ENCODE measurements around the gene MGMT.

MGMT gene

DNA sequence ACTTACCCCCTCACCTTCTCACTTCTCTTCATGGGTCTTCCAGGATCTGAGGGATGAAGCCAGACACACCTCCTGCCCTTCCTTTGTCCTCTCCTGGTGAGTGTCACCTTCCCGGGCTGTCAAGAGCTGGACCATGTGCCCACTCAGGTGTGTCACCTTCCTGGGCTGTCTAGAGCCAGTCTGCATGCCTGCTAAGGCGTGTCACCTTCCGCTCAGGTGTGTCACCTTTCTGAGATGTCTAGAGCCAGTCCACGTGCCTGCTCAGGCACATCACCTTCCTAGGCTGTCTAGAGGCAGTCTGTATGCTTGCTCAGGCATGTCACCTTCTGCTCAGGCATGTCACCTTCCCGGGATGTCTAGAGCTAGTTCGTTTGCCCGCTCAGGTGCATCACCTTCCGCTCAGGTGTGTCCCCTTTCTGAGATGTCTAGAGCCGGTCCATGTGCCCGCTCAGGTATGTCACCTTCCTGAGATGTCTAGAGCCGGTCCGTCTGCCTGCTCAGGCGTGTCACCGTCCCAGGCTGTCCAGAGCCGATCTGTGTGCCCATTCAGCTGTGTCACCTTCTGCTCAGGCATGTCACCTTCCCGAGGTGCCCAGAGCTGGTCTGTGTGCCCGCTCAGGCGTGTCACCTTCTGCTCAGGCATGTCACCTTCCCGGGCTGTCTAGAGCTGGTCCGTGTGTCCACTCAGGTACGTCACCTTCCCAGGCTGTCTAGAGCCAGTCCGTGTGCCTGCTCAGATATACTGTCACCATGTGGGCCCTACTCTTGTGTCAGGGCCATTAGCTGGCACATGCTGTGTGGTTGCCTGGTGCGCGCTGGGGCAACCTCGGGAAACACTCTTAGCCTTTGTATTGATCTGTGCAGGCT is 251.7 kb downstream of the MGMT start:
- no peak for DNase-seq

GRCh38 chr10:129719415-129719739 is 252.3 kb downstream of the MGMT start:
- no peak for DNase-seq

- DNase-seq = no peak
Observed at GRCh38 chr10:129719889-129720590, 253.0 kb downstream of the MGMT start.

DNA sequence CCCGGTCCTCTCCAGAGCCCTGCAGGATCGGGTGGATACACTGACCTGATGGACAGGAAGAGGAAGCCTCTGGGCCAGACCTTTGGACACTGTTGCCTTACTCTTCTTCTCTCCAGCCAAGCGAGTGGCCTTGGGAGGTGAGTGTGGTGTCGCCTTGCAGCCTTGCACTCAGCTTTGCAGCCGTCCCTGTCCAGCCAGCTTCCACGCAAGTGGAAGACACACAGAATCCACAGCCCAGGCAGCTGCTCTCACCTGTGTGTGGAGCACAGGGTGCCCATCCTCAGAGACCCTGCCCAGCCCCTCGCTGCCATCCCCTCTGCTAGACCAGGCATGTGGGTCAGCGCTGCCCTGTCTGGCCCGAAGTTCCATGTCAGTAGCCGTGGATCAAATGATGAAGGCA is 258.0 kb downstream of the MGMT start:
- no peak for DNase-seq

DNA sequence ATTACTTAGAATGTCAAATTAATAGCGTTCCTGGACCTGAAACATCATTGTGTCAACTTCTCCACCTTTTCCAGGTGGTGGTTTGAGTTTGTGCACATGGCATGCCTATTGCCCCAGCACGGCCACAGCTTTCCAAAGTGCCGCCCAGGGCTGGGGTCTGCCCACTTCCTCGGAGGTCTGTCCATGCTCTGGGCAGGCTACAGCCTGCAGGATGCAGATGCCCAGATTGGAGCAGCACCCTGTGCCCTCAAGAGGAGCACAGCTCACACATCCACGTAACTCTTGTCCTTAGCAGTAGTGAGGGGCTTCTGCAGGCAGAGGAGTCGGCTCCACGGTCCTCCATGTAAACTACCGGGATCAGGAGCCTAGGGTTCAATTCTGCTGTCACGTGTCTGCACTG is 258.4 kb downstream of the MGMT start:
- DNase-seq = no peak

DNA sequence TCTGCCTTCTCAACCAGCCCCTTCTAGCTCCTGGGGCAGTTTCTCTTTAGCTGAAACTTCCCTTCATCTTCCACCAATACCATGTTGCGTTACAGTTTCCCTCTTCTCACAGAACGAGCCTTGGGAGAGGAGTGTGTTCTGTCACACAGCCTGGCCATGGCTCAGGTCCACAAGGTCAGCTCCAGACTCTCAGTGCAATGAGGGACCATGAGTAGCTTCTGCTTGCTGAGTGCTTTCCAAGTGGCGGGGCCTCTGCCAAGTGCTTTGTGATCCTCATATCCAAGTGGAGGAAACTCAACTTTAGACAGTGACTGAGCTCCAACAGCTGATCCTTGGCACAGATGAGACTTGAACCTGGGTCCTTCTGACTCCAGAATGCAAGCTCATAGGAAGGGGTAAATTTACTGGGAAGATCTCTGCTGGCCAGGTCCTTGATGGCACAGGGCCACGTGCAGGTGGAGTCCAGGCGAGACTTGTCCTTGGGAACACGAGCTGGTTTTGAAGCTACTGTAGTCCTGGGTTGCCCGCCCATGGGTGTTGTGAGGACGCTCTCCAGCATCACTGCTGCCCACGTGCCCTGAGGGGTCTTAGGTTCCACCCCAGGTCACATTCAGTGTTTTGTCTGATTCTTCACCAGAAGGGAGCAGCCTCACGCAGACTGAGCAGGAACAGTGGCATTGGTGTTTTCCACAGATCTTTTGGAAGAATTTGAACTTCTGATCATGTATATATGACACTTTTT is 259.0 kb downstream of the MGMT start:
- no peak for DNase-seq

DNA sequence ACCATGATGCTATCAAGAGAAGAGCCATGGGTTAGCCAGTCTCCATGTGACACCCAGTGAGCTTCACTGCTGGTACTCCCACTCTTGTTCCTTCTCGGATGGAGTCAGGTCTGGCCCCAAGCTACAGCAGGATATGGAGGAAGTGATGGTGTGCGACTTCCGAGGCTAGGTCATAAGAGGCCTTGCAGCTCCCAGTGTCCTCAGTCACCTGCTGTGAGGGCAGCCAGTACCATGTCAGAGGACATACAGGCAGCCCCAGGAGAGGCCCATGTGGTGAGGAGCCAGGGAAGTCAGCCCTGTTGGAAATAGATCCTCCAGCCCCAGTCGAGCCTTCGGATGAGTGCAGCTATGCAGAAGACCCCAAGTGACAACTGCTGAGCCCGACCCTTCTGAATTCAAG is 260.0 kb downstream of the MGMT start:
- no peak for DNase-seq

GRCh38 chr10:129727495-129727894 is 260.5 kb downstream of the MGMT start:
- DNase-seq = no peak

GRCh38 chr10:129728246-129728820 is 261.3 kb downstream of the MGMT start:
- no peak for DNase-seq

DNA sequence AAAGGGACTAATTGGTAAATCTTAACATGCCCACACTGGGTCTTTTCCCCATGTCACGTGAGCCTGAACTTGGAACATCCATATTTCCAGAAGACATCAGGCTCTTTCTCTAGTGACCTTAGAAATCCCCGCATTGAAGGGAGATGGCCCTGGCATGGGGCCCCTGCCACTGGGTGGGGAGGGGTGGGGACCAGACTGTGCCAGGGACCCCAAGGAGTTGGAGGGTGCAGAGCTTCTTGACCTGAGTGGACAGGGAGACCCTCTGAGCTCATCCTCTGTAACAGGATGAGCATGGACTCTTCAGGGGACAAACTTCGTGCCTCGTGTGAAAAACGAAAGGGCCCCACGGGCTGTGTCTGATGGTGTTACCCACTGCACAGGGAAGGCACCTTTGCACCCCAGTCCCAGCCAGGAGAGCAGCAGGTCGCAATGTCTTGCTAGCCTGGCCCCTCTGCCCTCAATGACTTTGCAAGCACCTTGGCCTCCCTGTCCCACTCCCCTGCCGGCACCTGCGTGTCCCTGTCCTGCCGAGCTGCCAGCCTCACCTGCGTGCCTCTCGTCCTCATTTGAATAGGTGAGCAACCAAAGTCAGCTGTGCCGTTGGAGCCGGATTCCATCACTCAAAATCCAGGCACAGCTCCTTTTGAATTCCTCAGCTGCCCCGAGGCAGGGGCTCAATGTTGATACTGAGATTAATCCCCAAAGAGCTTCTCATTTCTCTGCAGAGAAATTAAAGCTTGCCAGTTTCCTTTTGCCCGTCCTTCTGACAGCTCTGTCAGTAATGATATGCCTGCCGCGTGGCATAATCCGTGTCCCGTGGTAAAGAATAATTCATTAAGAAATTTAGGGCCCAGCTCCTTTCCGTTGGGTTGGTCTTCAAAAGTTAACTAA is 262.1 kb downstream of the MGMT start:
- DNase-seq = no peak

DNA sequence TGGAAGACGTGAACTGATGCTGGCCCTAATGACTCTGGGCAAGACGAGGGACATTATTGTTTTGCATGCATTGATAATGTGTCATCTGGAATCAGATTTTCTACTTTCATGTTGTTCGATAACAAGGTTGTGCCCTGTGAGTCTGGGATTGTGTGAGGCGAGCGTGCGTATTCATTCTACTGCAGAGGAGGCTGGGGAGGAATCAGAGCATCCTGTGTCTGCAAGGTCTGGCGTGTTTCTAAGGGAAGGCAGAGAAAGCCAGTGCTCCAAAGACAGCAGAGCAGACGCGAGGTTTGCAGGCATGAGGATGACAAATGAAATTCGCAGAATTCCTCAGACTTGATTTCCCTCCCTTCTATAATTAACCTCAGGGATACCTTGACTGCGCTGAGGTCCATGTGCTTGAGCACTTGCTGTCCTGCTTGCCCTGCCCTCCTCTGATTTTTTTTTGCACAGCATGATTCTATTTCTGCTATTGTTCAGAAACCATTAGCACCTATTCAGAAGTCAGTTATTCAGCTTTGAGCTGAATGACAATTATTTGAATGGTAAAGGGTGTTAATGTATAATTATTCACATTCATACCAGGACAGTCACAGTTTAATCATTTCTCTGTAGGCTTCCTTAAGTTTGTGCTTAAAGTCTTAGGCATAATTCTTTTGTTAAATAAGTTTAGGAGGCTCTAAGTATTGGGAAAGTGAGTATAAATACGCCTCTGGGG is 263.4 kb downstream of the MGMT start:
- no peak for DNase-seq

DNA sequence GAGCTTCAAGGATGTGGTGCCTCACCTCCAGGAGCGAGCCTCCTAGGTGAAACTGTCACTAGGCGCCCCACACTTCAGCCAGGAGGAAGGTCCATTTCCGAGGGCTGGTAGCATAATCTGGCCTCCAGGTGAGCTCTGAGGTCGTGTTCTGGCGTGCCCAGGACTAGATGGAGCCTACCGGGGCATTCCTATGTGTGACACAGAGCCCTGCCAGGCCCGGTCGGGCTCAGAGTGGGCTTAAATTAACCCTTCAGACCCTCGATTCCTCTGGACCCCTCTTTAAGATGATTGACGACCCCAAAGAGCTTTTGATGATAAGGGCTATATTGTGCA is 263.9 kb downstream of the MGMT start:
- no peak for DNase-seq

DNA sequence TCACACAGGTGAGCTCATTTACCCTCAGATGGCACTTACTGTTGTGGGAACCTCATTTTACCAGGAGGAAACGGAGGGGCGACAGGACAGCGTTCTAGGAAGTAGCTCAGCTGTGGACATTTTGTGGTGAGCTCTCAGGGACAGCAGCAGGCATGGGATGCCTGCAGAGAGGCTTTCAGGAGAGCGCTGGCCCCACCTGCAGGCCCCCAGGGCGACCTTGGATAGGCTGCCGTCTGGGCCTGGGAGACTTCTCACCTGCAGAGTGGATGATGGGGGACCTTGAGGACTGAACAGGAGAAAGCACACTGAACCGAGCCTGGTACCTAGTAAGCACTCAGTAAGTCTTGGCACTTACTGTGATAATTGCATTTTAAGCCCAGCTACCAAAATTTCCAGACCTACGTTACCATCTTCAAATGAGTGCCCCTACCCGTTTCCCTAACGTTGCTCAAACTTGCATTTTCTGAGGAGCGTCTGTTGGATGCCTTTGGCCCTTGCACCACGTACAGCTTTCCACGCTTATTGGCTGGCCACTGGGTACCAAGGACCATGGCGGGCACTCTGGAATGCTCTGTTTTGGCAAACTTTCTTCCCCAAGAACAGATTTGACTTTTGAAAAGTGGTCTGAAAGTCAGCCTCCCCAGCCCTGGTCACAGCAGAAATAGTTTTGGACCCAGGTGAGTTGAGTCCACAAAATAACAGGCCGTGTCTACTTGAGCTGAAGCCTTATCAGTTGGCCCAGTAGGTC is 273.7 kb downstream of the MGMT start:
- no peak for DNase-seq

DNA sequence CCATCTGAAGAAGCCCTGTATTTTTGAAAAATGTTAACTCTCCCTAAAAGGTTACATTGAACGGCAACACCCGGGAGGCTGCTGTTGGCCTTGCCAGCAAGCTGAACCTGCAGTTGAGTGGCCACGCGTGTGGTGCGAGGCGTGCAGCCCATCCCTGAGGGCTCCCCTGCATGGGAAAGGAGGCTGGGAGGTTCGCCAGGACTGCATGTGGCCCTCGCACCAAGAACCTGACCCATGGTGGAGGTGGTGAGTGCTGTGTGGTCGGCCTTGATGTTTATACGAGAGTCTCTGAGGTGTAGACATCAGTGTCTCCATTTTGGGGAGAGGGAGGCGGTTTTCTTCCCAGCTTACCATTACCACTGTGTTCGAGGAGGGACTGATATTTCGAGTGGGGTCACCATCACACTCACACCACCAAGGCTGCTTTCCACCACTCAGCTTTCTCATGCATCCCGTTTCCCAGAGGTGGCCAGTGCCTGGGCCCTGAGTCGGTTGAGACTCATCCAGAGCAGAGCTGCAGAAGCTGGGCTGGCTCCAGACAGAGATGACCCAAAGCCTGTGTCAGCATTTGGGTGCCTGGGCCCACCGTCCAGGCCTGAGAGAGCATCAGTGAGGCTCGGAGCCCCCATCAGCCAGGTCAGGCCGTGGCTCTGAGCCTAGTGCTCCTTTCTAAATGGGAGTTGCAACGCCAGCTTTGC is 274.4 kb downstream of the MGMT start:
- DNase-seq = no peak

GRCh38 chr10:129741978-129742741 is 275.1 kb downstream of the MGMT start:
- DNase-seq = no peak

DNA sequence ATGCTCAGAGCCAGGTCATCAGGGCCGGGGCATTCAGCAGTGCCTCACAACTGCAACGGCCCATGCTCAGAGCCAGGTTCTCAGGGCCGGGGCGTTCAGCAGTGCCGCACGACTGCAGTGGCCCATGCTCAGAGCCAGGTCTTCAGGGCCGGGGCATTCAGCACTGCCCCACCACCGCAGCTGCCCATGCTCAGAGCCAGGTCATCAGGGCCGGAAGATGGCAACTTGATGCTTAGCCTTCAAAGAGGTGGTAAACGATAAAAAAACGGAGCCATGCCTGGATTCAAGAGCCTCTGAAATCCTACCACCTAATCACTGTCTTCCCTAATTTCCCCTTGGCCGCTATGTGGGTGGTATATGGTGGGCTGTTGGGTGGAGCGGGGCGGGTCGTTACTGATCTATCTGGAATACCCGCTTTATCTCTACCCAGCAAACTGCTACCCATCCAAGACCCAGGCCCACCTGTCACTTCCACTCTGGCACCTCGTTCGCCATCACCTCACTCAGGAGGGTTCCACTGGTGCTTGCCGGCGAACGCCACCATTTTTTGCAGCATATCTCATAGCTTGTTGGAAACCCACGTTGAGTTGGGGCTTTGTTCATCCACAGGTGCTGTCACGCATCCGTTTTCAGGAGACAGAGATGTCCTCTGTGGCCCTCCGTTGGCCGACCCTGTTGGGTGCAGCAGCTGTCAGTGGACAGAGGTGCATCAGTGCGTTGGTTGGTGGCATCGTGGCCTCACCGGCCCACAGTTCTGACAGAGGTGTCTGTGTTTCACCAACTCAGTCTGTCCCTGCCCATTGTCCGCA is 275.9 kb downstream of the MGMT start:
- no peak for DNase-seq

DNA sequence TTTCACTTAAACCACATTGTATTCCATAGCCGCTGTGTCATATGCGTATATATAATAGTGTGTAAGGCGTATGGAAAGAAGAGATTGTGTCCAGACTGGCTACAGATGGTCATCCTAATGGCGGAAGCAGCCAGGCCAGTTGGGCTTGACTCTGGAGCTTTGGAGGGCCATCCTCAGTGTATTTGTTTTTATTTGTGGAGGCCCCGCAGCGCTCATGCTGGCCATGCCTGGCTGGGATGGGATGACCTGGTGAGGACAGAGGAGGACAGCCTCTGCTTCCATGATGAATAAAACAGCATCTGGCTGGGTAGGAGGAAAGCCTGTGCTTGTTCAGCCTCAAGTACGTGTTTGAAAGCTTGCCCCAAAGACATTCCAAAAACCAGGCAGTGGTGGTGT is 276.7 kb downstream of the MGMT start:
- DNase-seq = no peak
